K562 (cell line): Measurements from ENCODE around the gene CPLX3. TPM values are rescaled to one million over a fixed set of nuclear protein-coding genes. Genes with fewer than 3 reads are reported as not detected.

ENCODE experiments used
- ATAC-seq: fragments of 200-7000 bp; cut with Tn5 transposase; 3 replicates; pipeline ENCODE4 v1.9.1; 2020; ENCODE audit warnings: moderate library complexity
- BruUV-seq: library from RNA; stranded (reverse); fragments of 400-500 nt; replicated peaks from 2 replicates; lab custom pipeline; 2021; lab: Mats Ljungman, UMichigan
- CTCF ChIA-PET: fragments of 300-600 bp; formaldehyde crosslinking; extraction: SDS; loops from one replicate; lab custom pipeline; 2021; ENCODE audit warnings: low intra/inter-chr PET ratio; lab: Yijun Ruan, JAX
- POLR2A ChIA-PET: fragments of 300-600, 350-650 bp; sonication (Branson Sonifier 250); formaldehyde crosslinking; extraction: SDS; loops from one replicate; lab custom pipeline; 2021; ENCODE audit warnings: antibody characterized with exemption, inconsistent platforms; lab: Yijun Ruan, JAX
- DNase-seq, 4 experiments: peaks; one replicate each; pipeline versions ENCODE4 v3.0.0 to v3.0.0-alpha.2; 2011 to 2018; ENCODE audit warnings: low spot score in 3 of 4, mixed read lengths in 3 of 4; ENCODE audit errors: extremely low read depth in 1 of 4
- FAIRE-seq: peaks from 2 replicates; lab custom pipeline; 2011; peaks lifted over from hg19 to GRCh38; lab: Jason Lieb, UNC
- H2AFZ ChIP-seq: 2 replicates; pipeline ENCODE4 v1.6.0; 2011; ENCODE audit warnings: low read depth, low read length, control low read depth, inconsistent platforms
- H3K27ac ChIP-seq: fragments of 200-600 bp; 3 replicates; pipeline ENCODE4 v1.8.0; 2011; ENCODE audit warnings: low read depth, mild to moderate bottlenecking, control low read depth, inconsistent platforms, low read length, moderate library complexity, mixed read lengths; ENCODE audit errors: extremely low read depth
- H3K27me3 ChIP-seq, 2 experiments: fragments of 300-600 bp in 1 of 2; 2 replicates in 1 of 2; 3 replicates in 1 of 2; pipeline versions ENCODE4 v1.6.0 to v1.8.0; 2011; ENCODE audit warnings: inconsistent platforms in 2 of 2, low read length in 2 of 2, mild to moderate bottlenecking in 1 of 2, mixed read lengths in 1 of 2, moderate library complexity in 1 of 2; ENCODE audit not compliant: control insufficient read depth in 2 of 2, insufficient read depth in 2 of 2
- H3K36me3 ChIP-seq: fragments of 300-600 bp; 3 replicates; pipeline ENCODE4 v1.8.0; 2011; ENCODE audit warnings: mild to moderate bottlenecking, low read length, inconsistent platforms; ENCODE audit not compliant: control insufficient read depth, insufficient read depth
- H3K4me1 ChIP-seq, 2 experiments: fragments of 200-600 bp in 1 of 2; replicated peaks in 1 of 2; 2 replicates in 1 of 2; 3 replicates in 1 of 2; pipeline versions ENCODE4 v1.5.1 to v1.8.0; 2011; ENCODE audit warnings: inconsistent platforms in 2 of 2, low read length in 2 of 2, mild to moderate bottlenecking in 1 of 2, mixed read lengths in 1 of 2, moderate library complexity in 1 of 2; ENCODE audit not compliant: control insufficient read depth in 2 of 2, insufficient read depth in 2 of 2
- H3K4me2 ChIP-seq: 2 replicates; pipeline ENCODE4 v1.6.1; 2011; ENCODE audit warnings: low read length, control low read depth, inconsistent platforms, mixed read lengths; ENCODE audit not compliant: insufficient read depth
- H3K4me3 ChIP-seq: fragments of 200-600 bp; sonication (generic), shearing (Covaris generic); 2 replicates; pipeline ENCODE4 v1.5.1; 2016; ENCODE audit warnings: control low read depth, inconsistent platforms
- H3K79me2 ChIP-seq: fragments of 200-600 bp; 3 replicates; pipeline ENCODE4 v1.8.0; 2011; ENCODE audit warnings: low read length, inconsistent platforms; ENCODE audit not compliant: control insufficient read depth, insufficient read depth
- H3K9ac ChIP-seq, 2 experiments: 2 replicates each; pipeline versions ENCODE4 v1.6.0 to v1.6.1; 2011; ENCODE audit warnings: low read depth in 2 of 2, low read length in 2 of 2, control low read depth in 1 of 2, inconsistent platforms in 1 of 2, mild to moderate bottlenecking in 1 of 2, mixed read lengths in 1 of 2; ENCODE audit not compliant: insufficient read depth in 1 of 2
- H3K9me1 ChIP-seq: one replicate; pipeline ENCODE4 v1.6.0; 2011; ENCODE audit warnings: inconsistent platforms, mild to moderate bottlenecking, low read length, moderate library complexity; ENCODE audit not compliant: control insufficient read depth, insufficient read depth
- H3K9me3 ChIP-seq: replicated peaks from 2 replicates; pipeline ENCODE4 v1.5.1; 2011; ENCODE audit warnings: low read depth, low read length, inconsistent platforms; ENCODE audit not compliant: control insufficient read depth, insufficient read depth
- H4K20me1 ChIP-seq: replicated peaks from 2 replicates; pipeline ENCODE4 v1.6.1; 2011; ENCODE audit warnings: low read length, inconsistent platforms, mixed read lengths; ENCODE audit not compliant: control insufficient read depth, insufficient read depth
- ARID1B ChIP-seq: fragments of 450-650 bp; IDR thresholded peaks from 2 replicates; pipeline ENCODE4 v1.6.1; 2016; ENCODE audit warnings: antibody characterized with exemption, mild to moderate bottlenecking, inconsistent platforms
- CBFB ChIP-seq: sonication (generic); formaldehyde crosslinking; IDR thresholded peaks from 2 replicates; pipeline ENCODE4 v1.4.0; 2020; ENCODE audit warnings: mild to moderate bottlenecking, missing genetic modification reagents
- CHAMP1 ChIP-seq: fragments of 450-650 bp; IDR thresholded peaks from 2 replicates; pipeline ENCODE4 v1.6.1; 2016; ENCODE audit warnings: mild to moderate bottlenecking
- DDX20 ChIP-seq: fragments of 450-650 bp; IDR thresholded peaks from 2 replicates; pipeline ENCODE4 v1.6.1; 2016; ENCODE audit warnings: missing genetic modification characterization, low read depth, mild to moderate bottlenecking, missing compliant biosample characterization, moderate library complexity
- E2F6 ChIP-seq, 2 experiments: IDR thresholded peaks; 2 replicates each; pipeline ENCODE4 v1.6.1; 2011; ENCODE audit warnings: borderline replicate concordance in 1 of 2, control low read depth in 1 of 2, low read depth in 1 of 2, low read length in 1 of 2, mild to moderate bottlenecking in 1 of 2, mixed read lengths in 1 of 2, moderate library complexity in 1 of 2; ENCODE audit not compliant: insufficient read depth in 1 of 2, insufficient read length in 1 of 2, poor library complexity in 1 of 2, severe bottlenecking in 1 of 2; ENCODE audit errors: extremely low read depth in 1 of 2
- ETV5 ChIP-seq: sonication (generic); formaldehyde crosslinking; IDR thresholded peaks from 2 replicates; pipeline ENCODE4 v1.4.0; 2020; ENCODE audit warnings: low read depth, mild to moderate bottlenecking, missing genetic modification reagents
- KDM5B ChIP-seq: fragments of 200-600 bp; sonication (generic); IDR thresholded peaks from 2 replicates; pipeline ENCODE4 v1.6.1; 2012; ENCODE audit warnings: low read depth, mild to moderate bottlenecking, moderate library complexity, low read length, control low read depth, inconsistent platforms; ENCODE audit not compliant: insufficient replicate concordance
- LCOR ChIP-seq: sonication (generic); formaldehyde crosslinking; IDR thresholded peaks from 2 replicates; pipeline ENCODE4 v1.8.0; 2022; ENCODE audit warnings: mild to moderate bottlenecking, missing genetic modification reagents
- MECOM ChIP-seq: fragments of 250-450 bp; sonication (Bioruptor Pico); IDR thresholded peaks from 2 replicates; pipeline ENCODE4 v1.8.0; 2022; ENCODE audit warnings: inconsistent platforms
- MITF ChIP-seq: IDR thresholded peaks from 2 replicates; pipeline ENCODE4 v1.6.1; 2014; ENCODE audit warnings: antibody characterized with exemption
- TRIM24 ChIP-seq, 2 experiments: fragments of 450-650 bp; IDR thresholded peaks; 2 replicates each; pipeline ENCODE4 v1.6.1; 2016
- XRCC4 ChIP-seq: IDR thresholded peaks from one replicate; pipeline ENCODE4 v1.6.1; 2011; ENCODE audit not compliant: insufficient read depth, insufficient read length; ENCODE audit errors: extremely low read depth
- ZFP1 ChIP-seq: fragments of 450-650 bp; formaldehyde crosslinking; IDR thresholded peaks from 2 replicates; pipeline ENCODE4 v1.4.0; 2020; ENCODE audit warnings: mild to moderate bottlenecking, mixed read lengths
- ZNF184 ChIP-seq: sonication (generic); formaldehyde crosslinking; IDR thresholded peaks from 2 replicates; pipeline ENCODE4 v1.5.0; 2020; ENCODE audit warnings: missing genetic modification reagents
- ZNF830 ChIP-seq: fragments of 250-450 bp; sonication (Bioruptor Pico); IDR thresholded peaks from 2 replicates; pipeline ENCODE4 v1.5.0; 2021; ENCODE audit warnings: mild to moderate bottlenecking
- WGBS: fragments of 100-300 bp; shearing (Covaris generic); methylation state at CpG from one replicate; pipeline ENCODE4 v1.1.6; 2016; ENCODE audit warnings: low coverage, mixed read lengths; ENCODE audit not compliant: insufficient coverage; ENCODE audit errors: missing lambda C conversion rate; 5-methylcytosine and 5-hydroxymethylcytosine counted together
- in situ Hi-C: fragments of 300-500 bp; cut with MboI; formaldehyde crosslinking; loops from 4 replicates; pipeline ENCODE4 v1.15.0; 2018; ENCODE audit warnings: inconsistent platforms, mixed read lengths
- intact Hi-C: fragments of 100-400 bp; cut with micrococcal nuclease; formaldehyde crosslinking; loops from 2 replicates; pipeline ENCODE4 v1.14.2; 2022
- polyA plus RNA-seq, 8 experiments: library from polyadenylated mRNA; depleted of rRNA in 4 of 8; stranded (reverse) in 5 of 8; unstranded in 3 of 8; fragments of >200 nt; fragmentation: Nextera tagmentation in 2 of 8; fragmentation: Illumina TruSeq in 1 of 8; extraction: Ambion mirVana in 2 of 8; extraction: Trizol in 1 of 8; gene quantifications; 2 replicates each; pipeline versions ENCODE4 v1.2.1 to v1.2.3, GENCODE V29; 2011 to 2014; ENCODE audit warnings: inconsistent platforms in 1 of 8, missing spikeins in 1 of 8
- total RNA-seq, 7 experiments: library from RNA; depleted of rRNA in 6 of 7; stranded (reverse); fragments of >200 nt in 6 of 7; fragmentation: Illumina TruSeq in 2 of 7; extraction: Trizol in 2 of 7; gene quantifications; 2 replicates each; pipeline versions ENCODE4 v1.2.1 to v1.2.3, GENCODE V29; 2011 to 2021; ENCODE audit warnings: low replicate concordance in 1 of 7

Gene CPLX3
- total and polyA plus RNA-seq, 9 of the 15 experiments (the other 6 are each of a cell fraction or from before 2014, with no cell fraction given): not detected

- no peak for ATAC-seq
- TF ChIP-seq XRCC4: no peak
- no peak for TF ChIP-seq TRIM24 (IDR thresholded peaks at IDR 0.05)
- no peak for TF ChIP-seq CHAMP1
- TF ChIP-seq MECOM: no peak
- no peak for TF ChIP-seq LCOR (CRISPR knock-in tag)
- no peak for TF ChIP-seq ETV5
- TF ChIP-seq MITF: no peak
- no peak for TF ChIP-seq ZNF830
- no peak for TF ChIP-seq E2F6 (IDR thresholded peaks at IDR 0.05; ENCODE audit: borderline replicate concordance in 1 of 2, extremely low read depth in 1 of 2, insufficient read depth in 1 of 2, insufficient read length in 1 of 2, low read depth in 1 of 2, low read length in 1 of 2, poor library complexity in 1 of 2, severe bottlenecking in 1 of 2)
- no peak for TF ChIP-seq KDM5B
- TF ChIP-seq ZFP1 (CRISPR knock-in tag): no peak
- TF ChIP-seq DDX20: no peak
- TF ChIP-seq ZNF184 (CRISPR knock-in tag): no peak
- TF ChIP-seq ARID1B: no peak
- no peak for TF ChIP-seq CBFB (CRISPR knock-in tag)
- TF ChIP-seq, all 486 proteins: peak for 0
- Histone ChIP-seq H3K9me1 (peaks cover 10% of the 10 kb centered on the region), H3K27me3 (no peaks in the 10 kb centered on the region), H3K27ac (no peak overlapping the region), H3K4me1 (peaks cover 0 to 43% of the 10 kb centered on the region in 2 experiments; a peak in 3 of 5 replicates), H4K20me1 (peaks cover 14% of the 10 kb centered on the region), H3K36me3 (peaks cover 65% of the 10 kb centered on the region; the same call in 2 of the 3 replicates), H3K9ac (peak overlapping the region in 1 of 2 experiments; percentile 58; a peak in 1 of 4 replicates), H3K4me2 (no peak overlapping the region), H2AFZ (no peak overlapping the region), H3K79me2 (no peaks in the 10 kb centered on the region; the same call in 2 of the 3 replicates), H3K9me3 (no peaks in the 10 kb centered on the region), H3K4me3 (no peak overlapping the region)
- no TSS peak for BruUV-seq
- CTCF ChIA-PET: interaction anchor here (0.6 to 2.3 kb wide), 3 partner anchors 31 to 428 kb away, joined by 4 to 41 read pairs (median 4); no protein-coding TSS in a partner anchor
- in situ Hi-C loops: no loop called here
- no peak for DNase-seq
- FAIRE-seq: no peak
- intact Hi-C loops: no loop called here
- 86% methylated on average over 16 of the region's 18 CpGs for WGBS
- POLR2A ChIA-PET: interaction anchor here (0.5 kb wide), 1 partner anchor 100 kb away, joined by 3 read pairs; no protein-coding TSS in a partner anchor
Observed at GRCh38 chr15:74801311-74801997, 25.0 kb upstream of the CPLX3 start.
